Measurements from ENCODE around the gene OTOP1. TPM values are rescaled to one million over a fixed set of nuclear protein-coding genes. Genes with fewer than 3 reads are reported as not detected.

OTOP1 gene
- total RNA-seq (ENCODE audit: low replicate concordance): not detected in 2 replicates

GRCh38 chr4:4226606-4227438, at the start of gene OTOP1:
Gene OTOP1 (minus strand): TSS chr4:4226929. CDS start chr4:4226864, 65 bp downstream.
- no peak for DNase-seq (ENCODE audit: low spot score)
- H3K27ac Mint-ChIP-seq: no peak within 1 kb of the TSS
- peaks cover 57% of the 10 kb centered on the region for H3K27me3 Mint-ChIP-seq (ENCODE audit: insufficient read depth, low read depth)

DNA sequence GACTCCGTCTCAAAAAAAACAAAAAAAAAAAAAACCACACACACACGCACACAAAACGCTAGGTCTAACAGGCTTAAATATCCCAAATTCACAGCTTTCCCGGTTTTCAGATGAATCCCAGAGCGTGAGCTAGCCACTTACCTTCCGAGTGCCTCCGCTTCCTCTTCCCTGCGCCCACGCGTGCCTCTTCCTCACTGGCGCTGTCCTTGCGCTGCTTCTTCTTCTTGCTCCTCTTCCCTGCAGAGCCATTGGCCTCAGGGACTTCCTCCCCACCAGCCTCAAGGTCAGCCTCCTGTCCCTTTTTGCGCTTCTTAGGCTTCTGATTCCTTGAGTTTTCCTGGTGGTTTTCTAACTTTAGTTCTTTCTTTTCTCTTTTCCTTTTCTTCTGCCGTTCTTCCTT, 47.5 kb upstream of the OTOP1 start:
- no peak overlapping the region for H3K4me2 ChIP-seq
- no peak for TF ChIP-seq EZH2phosphoT487 (IDR thresholded peaks at IDR 0.05)
- TF ChIP-seq, protein P1, sequence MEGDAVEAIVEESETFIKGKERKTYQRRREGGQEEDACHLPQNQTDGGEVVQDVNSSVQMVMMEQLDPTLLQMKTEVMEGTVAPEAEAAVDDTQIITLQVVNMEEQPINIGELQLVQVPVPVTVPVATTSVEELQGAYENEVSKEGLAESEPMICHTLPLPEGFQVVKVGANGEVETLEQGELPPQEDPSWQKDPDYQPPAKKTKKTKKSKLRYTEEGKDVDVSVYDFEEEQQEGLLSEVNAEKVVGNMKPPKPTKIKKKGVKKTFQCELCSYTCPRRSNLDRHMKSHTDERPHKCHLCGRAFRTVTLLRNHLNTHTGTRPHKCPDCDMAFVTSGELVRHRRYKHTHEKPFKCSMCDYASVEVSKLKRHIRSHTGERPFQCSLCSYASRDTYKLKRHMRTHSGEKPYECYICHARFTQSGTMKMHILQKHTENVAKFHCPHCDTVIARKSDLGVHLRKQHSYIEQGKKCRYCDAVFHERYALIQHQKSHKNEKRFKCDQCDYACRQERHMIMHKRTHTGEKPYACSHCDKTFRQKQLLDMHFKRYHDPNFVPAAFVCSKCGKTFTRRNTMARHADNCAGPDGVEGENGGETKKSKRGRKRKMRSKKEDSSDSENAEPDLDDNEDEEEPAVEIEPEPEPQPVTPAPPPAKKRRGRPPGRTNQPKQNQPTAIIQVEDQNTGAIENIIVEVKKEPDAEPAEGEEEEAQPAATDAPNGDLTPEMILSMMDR (IDR thresholded peaks at IDR 0.05): no peak
- no peak for TF ChIP-seq EZH2 (IDR thresholded peaks at IDR 0.05)
- H3K9ac ChIP-seq: no peak overlapping the region
- H2AFZ ChIP-seq (replicated peaks): no peak overlapping the region
- no peaks in the 10 kb centered on the region for H3K79me2 ChIP-seq (ENCODE audit: low read depth)
- Mint-ChIP-seq H3K27me3 (ENCODE audit: insufficient read depth, low read depth) (no peaks in the 10 kb centered on the region), H3K36me3 (peaks cover 11% of the 10 kb centered on the region), H3K27ac (no peak overlapping the region), H3K4me1 (no peaks in the 10 kb centered on the region), H3K4me3 (no peak overlapping the region), H3K9me3 (no peaks in the 10 kb centered on the region)
- no peaks in the 10 kb centered on the region for H3K9me3 ChIP-seq (ENCODE audit: low read depth)
- H3K4me1 ChIP-seq: no peaks in the 10 kb centered on the region
- H4K20me1 ChIP-seq (ENCODE audit: low read depth): no peaks in the 10 kb centered on the region
- H3K27me3 ChIP-seq: no peaks in the 10 kb centered on the region
- H3K4me3 ChIP-seq: no peak overlapping the region
- peaks cover 6% of the 10 kb centered on the region for H3K36me3 ChIP-seq
- no peak overlapping the region for H3K27ac ChIP-seq
- DNase-seq (ENCODE audit: low spot score): no peak
- H3F3A ChIP-seq (ENCODE audit: low read depth): no peaks in the 10 kb centered on the region

More at GRCh38 chr4:4226606-4227438, at the start of gene OTOP1:
- Mint-ChIP-seq H3K36me3 (no peaks in the 10 kb centered on the region), H3K4me3 (peak within 1 kb of the TSS; percentile 62), H3K9me3 (peaks cover 10% of the 10 kb centered on the region), H3K4me1 (peaks cover 13% of the 10 kb centered on the region)
- TF ChIP-seq EZH2 (IDR thresholded peaks at IDR 0.05): no peak
- TF ChIP-seq EZH2phosphoT487 (IDR thresholded peaks at IDR 0.05): no peak
- TF ChIP-seq, protein P1 (IDR thresholded peaks at IDR 0.05): no peak
- Histone ChIP-seq H3K4me3 (peak within 1 kb of the TSS; percentile 21), H3K27ac (no peak within 1 kb of the TSS), H3F3A (ENCODE audit: low read depth) (no peaks in the 10 kb centered on the region), H3K36me3 (no peaks in the 10 kb centered on the region), H3K79me2 (ENCODE audit: low read depth) (no peaks in the 10 kb centered on the region), H2AFZ (replicated peaks) (peak within 1 kb of the TSS; percentile 68), H4K20me1 (ENCODE audit: low read depth) (no peaks in the 10 kb centered on the region), H3K4me2 (peak within 1 kb of the TSS; percentile 57), H3K4me1 (no peaks in the 10 kb centered on the region), H3K9me3 (ENCODE audit: low read depth) (no peaks in the 10 kb centered on the region), H3K27me3 (peaks cover 92% of the 10 kb centered on the region), H3K9ac (no peak within 1 kb of the TSS)

DNA sequence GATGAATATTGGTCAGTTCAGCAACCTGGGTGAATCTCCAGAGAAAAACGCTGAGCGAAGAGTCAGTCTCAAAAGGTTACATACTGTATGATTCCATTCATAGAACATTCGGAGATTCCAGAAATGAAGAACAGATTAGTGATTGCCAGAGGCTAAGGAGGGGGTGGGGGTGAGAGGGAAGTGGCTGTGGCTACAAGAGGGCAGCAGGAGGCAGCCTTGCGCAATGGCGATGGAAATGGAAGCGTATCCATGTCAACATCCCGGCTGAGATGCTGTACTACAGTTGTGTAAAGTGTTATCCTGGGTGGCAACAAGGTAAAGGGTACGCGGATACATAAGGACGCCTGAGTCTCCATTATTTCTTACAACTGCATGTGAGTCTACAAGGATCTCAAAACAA, 45.2 kb upstream of the OTOP1 start:
- H3K4me3 Mint-ChIP-seq: no peak overlapping the region
- H3K36me3 Mint-ChIP-seq: peaks cover 7% of the 10 kb centered on the region
- TF ChIP-seq, protein P1 (IDR thresholded peaks at IDR 0.05): peak; percentile 26
- no peak for TF ChIP-seq EZH2phosphoT487 (IDR thresholded peaks at IDR 0.05)
- no peak overlapping the region for H3K9ac ChIP-seq
- no peak for DNase-seq (ENCODE audit: low spot score)
- no peak overlapping the region for H3K27ac ChIP-seq
- H3K4me1 ChIP-seq: no peaks in the 10 kb centered on the region
- no peak overlapping the region for H3K4me2 ChIP-seq
- H3K79me2 ChIP-seq (ENCODE audit: low read depth): no peaks in the 10 kb centered on the region
- H3F3A ChIP-seq (ENCODE audit: low read depth): no peaks in the 10 kb centered on the region
- H3K27me3 ChIP-seq: no peaks in the 10 kb centered on the region
- H3K9me3 ChIP-seq (ENCODE audit: low read depth): no peaks in the 10 kb centered on the region
- no peak overlapping the region for H3K4me3 ChIP-seq
- peaks cover 5% of the 10 kb centered on the region for H3K36me3 ChIP-seq
- no peaks in the 10 kb centered on the region for H3K4me1 Mint-ChIP-seq
- no peak overlapping the region for H3K27ac Mint-ChIP-seq
- no peaks in the 10 kb centered on the region for H4K20me1 ChIP-seq (ENCODE audit: low read depth)
- no peak overlapping the region for H2AFZ ChIP-seq (replicated peaks)
- no peaks in the 10 kb centered on the region for H3K9me3 Mint-ChIP-seq
- H3K27me3 Mint-ChIP-seq (ENCODE audit: insufficient read depth, low read depth): no peaks in the 10 kb centered on the region
